ENCODE measurements around the gene GRIN1.
A peak's percentile ranks its signal among the peaks of the same experiment; 100 is the strongest.
"Not testable (repeated sequence)": the region's sequence is repeated elsewhere in the genome, so short reads cannot be mapped to it uniquely, and the experiment has no call there.

The GRIN1 gene

DNA sequence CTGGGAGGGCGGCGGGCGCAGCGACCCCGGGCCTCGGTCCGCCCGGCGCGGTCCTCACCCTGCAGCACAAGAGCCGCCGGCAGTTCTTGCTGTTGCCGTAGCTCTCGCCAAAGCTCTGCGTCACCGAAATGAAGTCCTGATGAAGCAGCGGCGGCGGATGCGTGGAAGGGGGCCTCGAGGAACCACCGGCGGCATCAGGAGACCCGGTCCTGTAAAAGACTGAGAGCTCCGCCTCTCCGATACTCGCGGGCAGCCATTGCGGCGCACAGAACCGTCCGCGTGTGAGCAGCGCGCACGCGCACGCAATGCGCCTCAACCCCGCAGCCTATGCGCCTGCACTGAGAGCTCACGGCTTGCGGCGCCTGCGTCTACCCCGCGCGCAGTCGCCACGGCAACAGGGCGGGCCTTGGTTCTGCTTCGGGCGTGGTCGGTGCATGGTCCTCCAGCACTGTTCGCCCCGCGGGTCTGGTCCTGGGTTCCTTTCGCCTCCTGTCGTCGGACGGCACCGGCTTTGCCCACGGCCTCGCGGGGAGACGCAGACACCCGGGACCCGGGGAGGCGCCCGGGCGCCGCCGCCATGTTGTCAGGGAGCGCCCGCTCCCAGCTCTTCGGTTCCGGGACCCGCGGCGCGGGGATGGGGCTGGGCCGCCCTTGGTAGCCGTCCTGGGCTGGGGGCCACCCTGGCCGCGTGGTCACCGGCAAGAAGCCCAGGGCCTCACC, 9.3 kb upstream of the GRIN1 start:
- peak; percentile 58 for DNase-seq

GRCh38 chr9:137130176-137130755, 8.7 kb upstream of the GRIN1 start:
- no peak for DNase-seq

DNA sequence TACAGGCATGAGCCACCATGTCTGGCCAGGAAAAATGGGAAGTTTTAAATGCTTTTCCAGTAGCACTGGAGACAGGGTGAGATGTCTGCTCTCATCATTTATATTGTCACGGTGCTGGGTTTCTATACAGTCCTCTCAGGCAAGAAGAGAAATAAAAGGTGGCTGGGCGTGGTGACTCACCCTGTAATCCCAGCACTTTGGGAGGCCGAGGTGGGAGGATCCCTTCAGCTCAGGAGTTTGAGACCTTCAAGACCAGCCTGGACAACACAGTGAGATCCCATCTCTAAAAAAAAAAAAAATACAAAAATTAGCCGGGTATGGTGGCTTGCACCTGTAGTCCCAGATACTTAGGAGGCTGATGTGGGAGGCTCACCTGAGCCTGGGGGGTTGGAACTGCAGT, 4.8 kb upstream of the GRIN1 start:
- no peak for DNase-seq

GRCh38 chr9:137135154-137135553, 3.8 kb upstream of the GRIN1 start:
- DNase-seq, result not testable (repeated sequence)

GRCh38 chr9:137136261-137136880, 2.6 kb upstream of the GRIN1 start:
- DNase-seq, result no peak

GRCh38 chr9:137136881-137137607, 1.9 kb upstream of the GRIN1 start:
- DNase-seq, result no peak

- no peak for DNase-seq
Measured at GRCh38 chr9:137138058-137138721, 764 bp upstream of the GRIN1 start.

DNA sequence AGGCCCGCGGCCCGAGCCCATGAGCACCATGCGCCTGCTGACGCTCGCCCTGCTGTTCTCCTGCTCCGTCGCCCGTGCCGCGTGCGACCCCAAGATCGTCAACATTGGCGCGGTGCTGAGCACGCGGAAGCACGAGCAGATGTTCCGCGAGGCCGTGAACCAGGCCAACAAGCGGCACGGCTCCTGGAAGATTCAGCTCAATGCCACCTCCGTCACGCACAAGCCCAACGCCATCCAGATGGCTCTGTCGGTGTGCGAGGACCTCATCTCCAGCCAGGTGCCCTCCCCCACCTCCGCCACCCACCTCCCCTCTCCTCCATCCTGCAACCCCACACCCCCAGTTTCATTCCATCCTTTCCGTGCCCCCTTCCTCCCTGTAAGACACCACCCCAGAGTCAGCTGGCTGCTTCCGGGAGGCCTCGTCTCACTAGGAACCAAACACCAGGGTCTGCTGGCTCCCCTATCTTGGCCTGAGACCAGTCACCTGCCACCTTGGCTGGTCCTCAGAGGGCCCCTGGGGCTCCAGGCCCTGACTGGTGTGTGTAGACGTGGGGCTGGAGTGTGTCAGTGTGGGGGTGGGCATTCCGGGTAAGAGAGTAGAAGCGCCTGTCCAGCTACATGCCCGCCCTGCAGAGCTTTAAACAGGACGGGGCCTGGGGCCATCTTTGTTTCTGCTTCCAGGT, 655 bp downstream of the GRIN1 start:
- no peak for DNase-seq

DNA sequence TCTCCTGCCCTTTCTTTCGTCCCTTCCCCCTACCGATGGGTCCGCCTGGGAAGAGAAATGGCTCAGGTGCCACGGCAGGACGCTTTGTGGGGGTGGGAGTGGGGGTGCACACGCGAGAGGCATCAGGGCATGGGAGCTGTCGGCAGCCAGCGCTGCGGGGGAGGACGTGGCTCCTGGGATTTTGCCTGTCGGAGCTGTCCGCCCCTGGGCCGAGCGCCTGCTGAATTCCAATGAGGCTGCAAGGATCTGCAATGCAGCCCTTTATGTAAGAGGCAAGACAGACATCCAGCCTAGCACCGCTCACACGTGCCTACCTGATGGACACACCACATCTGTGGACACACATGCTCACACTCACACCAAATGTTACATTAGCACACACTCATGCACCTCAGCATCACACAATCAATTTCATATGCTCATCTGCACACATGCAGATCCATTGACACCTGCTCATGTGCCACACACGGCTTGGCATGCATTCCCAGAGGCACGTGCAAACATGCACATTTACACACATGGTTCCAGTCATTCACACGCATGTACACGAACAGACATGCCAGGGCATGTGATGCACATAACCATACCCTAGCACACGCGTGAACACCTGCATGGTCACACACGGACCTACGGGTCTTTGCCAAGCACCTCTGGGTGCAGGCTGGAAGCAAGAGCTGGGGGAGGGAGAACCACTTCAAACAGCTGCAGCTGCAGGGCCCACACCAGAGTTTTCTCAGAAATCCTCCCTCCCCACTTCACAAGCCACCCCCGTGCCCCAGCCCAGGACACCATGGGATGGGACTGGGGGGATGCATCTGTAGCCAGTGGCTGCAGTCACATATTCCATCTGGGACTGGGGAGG, 1.4 kb downstream of the GRIN1 start:
- DNase-seq, result no peak

- DNase-seq, result no peak
Measured at GRCh38 chr9:137141050-137141810, 2.3 kb downstream of the GRIN1 start.

DNA sequence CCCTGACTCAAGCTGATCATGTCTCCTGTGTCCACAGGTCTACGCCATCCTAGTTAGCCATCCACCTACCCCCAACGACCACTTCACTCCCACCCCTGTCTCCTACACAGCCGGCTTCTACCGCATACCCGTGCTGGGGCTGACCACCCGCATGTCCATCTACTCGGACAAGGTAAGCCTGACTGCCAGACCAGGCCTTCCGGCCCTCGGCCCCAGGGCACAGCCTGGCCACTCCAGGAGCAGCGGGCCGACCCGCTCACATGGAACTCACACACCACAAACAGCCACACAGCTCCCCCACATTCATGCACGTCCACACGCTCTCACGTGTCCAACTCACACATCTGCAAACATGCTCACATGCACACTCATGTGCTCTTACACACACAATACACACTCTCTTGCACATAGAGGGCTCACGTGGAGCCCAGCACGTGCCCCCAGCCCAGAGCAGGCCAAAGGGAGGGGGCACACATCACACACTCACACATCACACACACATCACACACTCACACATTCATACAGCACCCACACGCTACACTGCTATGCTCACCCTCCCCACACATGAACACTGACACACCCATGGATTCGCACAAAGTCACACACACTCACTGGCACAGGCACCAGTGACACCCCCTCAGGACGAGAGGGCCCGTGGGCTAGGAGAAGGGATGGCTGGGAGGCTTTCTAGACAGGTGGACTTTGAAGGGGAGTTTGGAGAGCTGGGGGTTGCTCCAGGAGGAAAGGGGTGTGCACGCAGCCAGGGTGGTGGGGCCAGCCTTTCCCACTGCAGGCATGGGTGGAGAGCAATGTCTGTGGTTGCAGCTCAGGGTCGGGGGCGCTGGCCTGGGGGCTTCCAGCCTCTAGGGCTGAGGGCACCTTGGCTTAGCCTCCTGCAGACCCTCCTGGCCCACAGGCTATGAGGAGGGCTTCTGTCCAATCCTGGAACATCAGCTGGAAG, 3.3 kb downstream of the GRIN1 start:
- DNase-seq, result no peak

- no peak for DNase-seq
Measured at GRCh38 chr9:137143459-137143858, 4.5 kb downstream of the GRIN1 start.

DNA sequence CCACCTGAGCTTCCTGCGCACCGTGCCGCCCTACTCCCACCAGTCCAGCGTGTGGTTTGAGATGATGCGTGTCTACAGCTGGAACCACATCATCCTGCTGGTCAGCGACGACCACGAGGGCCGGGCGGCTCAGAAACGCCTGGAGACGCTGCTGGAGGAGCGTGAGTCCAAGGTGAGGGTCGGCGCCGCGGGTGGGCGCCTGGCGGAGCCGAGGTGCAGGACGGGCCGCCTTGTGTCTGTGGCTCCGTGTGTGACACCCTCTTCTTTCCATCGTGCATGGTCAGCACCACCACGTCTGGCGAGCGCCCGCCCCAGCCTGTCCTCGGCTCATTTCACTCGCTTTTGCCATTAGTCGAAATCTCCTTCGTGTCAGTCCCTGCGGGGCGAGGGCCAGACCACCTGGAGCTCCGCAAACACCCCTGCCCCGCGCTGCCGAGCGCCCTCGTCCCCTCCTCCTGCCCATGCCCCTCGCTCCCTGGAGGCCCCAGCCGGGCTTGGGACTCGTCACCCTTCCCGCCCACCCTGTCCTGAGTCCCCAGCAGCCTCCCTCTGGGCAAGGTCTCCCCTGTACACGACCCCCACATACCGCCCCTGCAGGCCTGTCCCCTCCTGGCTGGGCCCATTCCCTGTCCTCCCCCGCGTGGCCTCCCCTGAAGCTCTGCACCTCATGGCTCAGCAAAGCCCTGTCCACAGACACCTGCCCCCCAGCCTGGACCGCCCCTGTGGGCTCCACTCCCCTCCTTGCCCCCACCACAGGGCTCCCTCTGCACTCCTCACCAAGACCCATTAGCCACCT, 7.0 kb downstream of the GRIN1 start:
- no peak for DNase-seq

DNA sequence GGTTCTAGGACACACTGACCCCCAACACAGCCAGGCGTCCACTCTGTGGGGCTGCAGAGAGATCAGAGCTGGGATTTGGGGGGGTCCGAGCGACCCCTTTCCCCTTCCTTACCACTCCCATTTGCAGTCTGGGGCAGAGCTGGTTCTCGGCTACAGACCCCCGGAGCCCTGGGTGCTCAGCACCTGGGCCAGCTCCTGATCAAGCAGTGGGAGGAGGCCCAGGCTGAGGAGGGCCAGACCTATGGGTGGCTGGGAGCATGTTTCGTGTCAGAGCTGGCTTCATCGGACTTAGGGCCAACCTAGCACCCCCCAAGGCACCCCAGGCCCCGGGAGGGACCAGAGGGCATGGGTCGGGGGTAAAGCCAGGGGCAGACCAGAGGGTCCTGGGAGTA, 7.6 kb downstream of the GRIN1 start:
- no peak for DNase-seq

- no peak for DNase-seq
Measured at GRCh38 chr9:137147091-137147792, 8.3 kb downstream of the GRIN1 start.

DNA sequence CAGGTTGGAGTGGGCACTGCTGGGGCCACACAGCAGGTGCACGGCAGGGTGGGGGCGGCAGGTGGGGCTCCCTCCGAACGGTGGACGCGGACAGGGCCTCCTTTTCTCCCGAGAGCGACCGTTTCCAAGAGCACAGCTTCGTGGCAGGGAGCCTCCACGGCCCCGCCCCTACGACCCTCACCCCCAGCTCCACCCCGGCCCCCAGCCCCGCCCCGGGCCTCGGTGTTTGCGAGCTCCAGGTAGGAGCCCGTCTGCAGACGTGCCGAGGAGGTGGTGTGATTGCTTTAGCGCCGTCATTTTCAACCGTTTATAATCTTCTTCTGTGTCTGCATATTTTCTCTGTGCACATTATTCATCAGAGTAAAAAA, 8.8 kb downstream of the GRIN1 start:
- no peak for DNase-seq

GRCh38 chr9:137148242-137148641, 9.3 kb downstream of the GRIN1 start:
- no peak for DNase-seq

DNA sequence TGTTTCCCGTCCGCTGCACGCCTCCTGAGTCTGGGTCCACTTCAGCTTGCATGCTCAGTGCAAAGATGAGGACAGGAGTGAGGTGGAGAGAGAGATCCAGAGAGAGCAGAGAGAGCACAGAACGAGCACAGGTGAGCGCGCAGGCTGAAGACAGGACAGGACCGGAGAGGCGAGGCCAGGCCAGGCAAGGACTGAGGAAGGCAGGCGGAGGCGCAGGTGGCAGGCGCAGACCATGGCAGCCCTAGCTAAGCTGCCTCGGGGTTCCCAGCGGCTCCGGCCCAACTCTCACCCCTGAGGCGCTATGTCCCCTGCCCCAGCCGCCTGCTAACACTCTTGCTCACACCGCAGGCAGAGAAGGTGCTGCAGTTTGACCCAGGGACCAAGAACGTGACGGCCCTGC, 9.7 kb downstream of the GRIN1 start:
- no peak for DNase-seq

Data from NCI-H1694 (cell line).